Trophoblast cell (in vitro differentiated cells and primary cell): ENCODE results near the gene CHST3.

Source experiments
- DNase-seq, 2 donors: peaks; one replicate each; pipeline ENCODE4 v3.0.0-alpha.2; 2016
- H2AFZ ChIP-seq: 2 replicates; pipeline ENCODE4 v1.6.1; 2013; ENCODE audit warnings: low read length, moderate library complexity, mild to moderate bottlenecking; ENCODE audit not compliant: insufficient read depth, poor library complexity
- H2AK5ac ChIP-seq: 2 replicates; pipeline ENCODE4 v1.6.1; 2013; ENCODE audit warnings: mild to moderate bottlenecking, low read length
- H2BK120ac ChIP-seq: 2 replicates; pipeline ENCODE4 v1.6.1; 2013; ENCODE audit warnings: low read length, mild to moderate bottlenecking, moderate library complexity; ENCODE audit not compliant: insufficient read depth, poor library complexity
- H2BK12ac ChIP-seq: 2 replicates; pipeline ENCODE4 v1.6.1; 2013; ENCODE audit warnings: mild to moderate bottlenecking, low read length, moderate library complexity
- H2BK5ac ChIP-seq: 2 replicates; pipeline ENCODE4 v1.6.1; 2013; ENCODE audit warnings: low read length, low read depth, moderate library complexity, mild to moderate bottlenecking; ENCODE audit not compliant: poor library complexity
- H3K14ac ChIP-seq: 2 replicates; pipeline ENCODE4 v1.6.1; 2013; ENCODE audit warnings: mild to moderate bottlenecking, low read length
- H3K18ac ChIP-seq: 2 replicates; pipeline ENCODE4 v1.6.1; 2013; ENCODE audit warnings: mild to moderate bottlenecking, low read length
- H3K23ac ChIP-seq: 2 replicates; pipeline ENCODE4 v1.6.1; 2013; ENCODE audit warnings: low read length
- H3K27ac ChIP-seq: 2 replicates; pipeline ENCODE4 v1.5.1; 2013; ENCODE audit warnings: low read depth, mild to moderate bottlenecking, inconsistent platforms, low read length, moderate library complexity
- H3K27me3 ChIP-seq: 2 replicates; pipeline ENCODE4 v1.6.1; 2013; ENCODE audit warnings: inconsistent platforms, mild to moderate bottlenecking, low read length, moderate library complexity; ENCODE audit not compliant: insufficient read depth
- H3K36me3 ChIP-seq, 2 experiments: 1 replicate in 1 of 2; 2 replicates in 1 of 2; pipeline ENCODE4 v1.6.1; 2013; ENCODE audit warnings: low read length in 2 of 2, mild to moderate bottlenecking in 2 of 2, moderate library complexity in 1 of 2; ENCODE audit not compliant: insufficient read depth in 2 of 2, control insufficient read depth in 1 of 2
- H3K4ac ChIP-seq: 2 replicates; pipeline ENCODE4 v1.6.1; 2013; ENCODE audit warnings: low read depth, mild to moderate bottlenecking, low read length, moderate library complexity
- H3K4me1 ChIP-seq, 2 experiments: 1 replicate in 1 of 2; 2 replicates in 1 of 2; pipeline ENCODE4 v1.6.1; 2013; ENCODE audit warnings: low read length in 2 of 2, mild to moderate bottlenecking in 2 of 2, moderate library complexity in 1 of 2; ENCODE audit not compliant: insufficient read depth in 2 of 2, control insufficient read depth in 1 of 2
- H3K4me2 ChIP-seq: 2 replicates; pipeline ENCODE4 v1.6.1; 2013; ENCODE audit warnings: inconsistent platforms, mild to moderate bottlenecking, low read length, moderate library complexity
- H3K4me3 ChIP-seq: 2 replicates; pipeline ENCODE4 v1.5.1; 2013; ENCODE audit warnings: mild to moderate bottlenecking, low read depth, low read length, inconsistent platforms
- H3K79me1 ChIP-seq: one replicate; pipeline ENCODE4 v1.6.1; 2013; ENCODE audit warnings: low read length
- H3K79me2 ChIP-seq: 2 replicates; pipeline ENCODE4 v1.6.1; 2013; ENCODE audit warnings: low read length, mild to moderate bottlenecking; ENCODE audit not compliant: control insufficient read depth, insufficient read depth, poor library complexity
- H3K9ac ChIP-seq: 2 replicates; pipeline ENCODE4 v1.6.1; 2013; ENCODE audit warnings: mild to moderate bottlenecking, low read length
- H3K9me3 ChIP-seq: 2 replicates; pipeline ENCODE4 v1.6.1; 2013; ENCODE audit warnings: low read depth, mild to moderate bottlenecking, control low read depth, inconsistent platforms, low read length; ENCODE audit not compliant: insufficient read depth
- H4K12ac ChIP-seq: 2 replicates; pipeline ENCODE4 v1.6.1; 2013; ENCODE audit warnings: low read depth, mild to moderate bottlenecking, low read length, moderate library complexity
- H4K8ac ChIP-seq: 2 replicates; pipeline ENCODE4 v1.6.1; 2013; ENCODE audit warnings: low read depth, mild to moderate bottlenecking, low read length, moderate library complexity
- H4K91ac ChIP-seq: one replicate; pipeline ENCODE4 v1.6.1; 2013; ENCODE audit warnings: low read depth, mild to moderate bottlenecking, low read length, moderate library complexity
- WGBS: extraction: QIAGEN DNeasy Blood & Tissue Kit; methylation state at CpG from one replicate; pipeline ENCODE4 v1.1.7; 2013; ENCODE audit warnings: missing lambda C conversion rate; ENCODE audit not compliant: insufficient read length, insufficient coverage; ENCODE audit errors: extremely low coverage; 5-methylcytosine and 5-hydroxymethylcytosine counted together

Gene CHST3

DNA sequence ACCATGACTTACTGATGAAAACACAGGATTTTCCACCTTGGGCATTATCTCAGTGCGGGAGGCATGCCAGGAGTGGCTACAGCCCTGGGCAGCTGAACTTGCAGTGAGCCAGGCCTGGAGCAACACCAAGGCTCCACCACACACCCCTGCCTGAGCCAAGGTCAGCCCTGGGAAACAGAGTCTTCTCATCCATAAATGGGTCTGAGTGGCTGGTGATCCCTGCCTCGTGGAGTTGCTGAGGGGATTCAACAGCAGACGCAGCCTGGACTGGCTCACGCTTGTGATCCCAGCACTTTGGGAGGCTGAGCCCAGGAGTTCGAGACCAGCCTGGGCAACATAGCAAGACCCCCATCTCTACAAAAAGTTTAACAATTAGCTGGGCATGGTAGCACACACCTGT lies 91.9 kb downstream of the CHST3 start:
- DNase-seq, result no peak
- Histone ChIP-seq H3K27ac (no peak overlapping the region), H3K9me3 (no peaks in the 10 kb centered on the region), H3K9ac (no peak overlapping the region), H3K23ac (no peak overlapping the region), H4K8ac (no peak overlapping the region), H4K91ac (no peak overlapping the region), H3K4me3 (no peak overlapping the region), H2BK5ac (no peak overlapping the region), H2AFZ (no peak overlapping the region), H3K4me1 (no peaks in the 10 kb centered on the region), H3K14ac (no peak overlapping the region), H3K4ac (no peak overlapping the region), H2BK12ac (no peak overlapping the region), H2AK5ac (no peak overlapping the region), H3K79me1 (no peaks in the 10 kb centered on the region), H3K36me3 (no peaks in the 10 kb centered on the region), H4K12ac (no peak overlapping the region), H3K4me2 (no peak overlapping the region), H3K18ac (no peak overlapping the region), H3K27me3 (no peaks in the 10 kb centered on the region), H2BK120ac (no peak overlapping the region), H3K79me2 (no peaks in the 10 kb centered on the region)
- WGBS, result no CpG with 5 or more reads among the region's 5 CpGs

DNA sequence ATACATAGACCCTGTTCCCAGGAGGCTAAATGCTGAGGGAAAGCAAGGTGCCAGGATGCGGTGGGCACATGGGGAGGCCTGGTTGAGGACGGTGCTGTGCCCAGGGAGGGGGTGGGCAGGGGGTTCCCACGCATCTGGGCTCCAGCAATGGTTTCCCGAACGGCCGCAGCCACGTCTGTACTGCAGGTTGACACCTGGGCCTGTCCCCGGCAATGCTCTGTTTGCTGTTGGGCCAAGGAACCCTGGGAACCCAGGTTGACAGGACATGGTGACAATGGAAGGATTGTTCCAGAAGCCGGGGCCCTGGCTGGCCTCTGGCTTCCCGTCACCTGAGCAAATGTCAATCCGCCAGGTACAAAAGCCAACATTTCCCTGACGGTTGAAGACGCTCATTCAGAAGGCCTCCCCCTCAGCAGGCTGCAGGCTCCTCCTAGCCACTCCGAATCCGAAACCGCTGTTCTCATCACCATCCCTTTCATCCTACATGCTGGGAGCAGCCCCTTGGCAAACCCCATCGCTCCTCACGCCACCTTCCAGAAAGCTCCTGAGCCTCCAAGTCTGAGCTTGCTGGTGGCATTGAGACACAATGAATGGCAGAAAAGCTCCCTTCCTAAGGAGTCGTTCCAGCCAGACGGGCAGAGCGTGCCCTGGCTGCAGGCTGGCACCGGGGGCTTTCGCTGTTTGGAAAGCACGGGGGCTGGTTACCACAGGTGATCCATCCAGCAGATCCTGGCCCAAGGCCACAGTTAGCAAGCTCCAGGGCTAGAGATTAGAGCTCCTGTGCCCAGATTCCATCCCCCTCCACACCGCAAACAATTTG lies 92.9 kb downstream of the CHST3 start:
- no peak overlapping the region for H2AFZ ChIP-seq
- H3K27me3 ChIP-seq, result no peaks in the 10 kb centered on the region
- no peak overlapping the region for H3K9ac ChIP-seq
- no peak overlapping the region for H4K8ac ChIP-seq
- no peak overlapping the region for H3K14ac ChIP-seq
- no peaks in the 10 kb centered on the region for H3K4me1 ChIP-seq
- no peak overlapping the region for H2BK120ac ChIP-seq
- no peaks in the 10 kb centered on the region for H3K79me1 ChIP-seq
- no peak overlapping the region for H3K4me3 ChIP-seq
- no peak for DNase-seq
- H3K9me3 ChIP-seq, result no peaks in the 10 kb centered on the region
- H3K23ac ChIP-seq, result no peak overlapping the region
- no peaks in the 10 kb centered on the region for H3K79me2 ChIP-seq
- no peak overlapping the region for H3K18ac ChIP-seq
- H3K27ac ChIP-seq, result no peak overlapping the region
- no peaks in the 10 kb centered on the region for H3K36me3 ChIP-seq
- H2BK5ac ChIP-seq, result no peak overlapping the region
- no peak overlapping the region for H4K12ac ChIP-seq
- no peak overlapping the region for H2AK5ac ChIP-seq
- no peak overlapping the region for H2BK12ac ChIP-seq
- H4K91ac ChIP-seq, result no peak overlapping the region
- no CpG with 5 or more reads among the region's 25 CpGs for WGBS
- no peak overlapping the region for H3K4ac ChIP-seq
- H3K4me2 ChIP-seq, result no peak overlapping the region

DNA sequence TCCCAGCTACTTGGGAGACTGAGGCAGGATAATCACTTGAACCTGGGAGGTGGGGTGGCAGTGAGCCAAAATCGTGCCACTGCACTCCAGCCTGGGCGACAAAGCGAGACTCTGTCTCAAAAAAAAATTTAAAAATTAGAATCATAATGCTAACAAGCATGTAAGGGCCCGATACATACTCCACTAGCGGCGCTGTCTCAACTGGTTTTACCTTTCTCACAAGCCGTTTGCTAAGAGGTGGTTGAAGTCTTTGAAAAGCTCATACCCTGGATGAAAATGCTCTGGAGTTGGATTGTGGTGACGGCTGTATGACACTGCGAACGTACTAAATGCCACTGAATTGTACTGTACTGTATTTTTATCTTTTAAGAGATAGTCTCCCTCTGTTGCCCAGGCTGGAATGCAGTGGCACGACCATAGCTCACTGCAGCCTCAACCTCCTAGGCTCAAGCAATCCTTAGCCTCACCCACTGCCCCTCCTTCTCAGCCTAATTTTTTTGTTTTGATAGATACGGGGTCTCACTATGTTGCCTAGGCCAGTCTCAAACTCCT lies 94.2 kb downstream of the CHST3 start:
- H2AK5ac ChIP-seq, result no peak overlapping the region
- no peaks in the 10 kb centered on the region for H3K9me3 ChIP-seq
- H3K79me1 ChIP-seq, result no peaks in the 10 kb centered on the region
- no peaks in the 10 kb centered on the region for H3K4me1 ChIP-seq
- no peaks in the 10 kb centered on the region for H3K79me2 ChIP-seq
- no peak overlapping the region for H3K4ac ChIP-seq
- H3K27me3 ChIP-seq, result no peaks in the 10 kb centered on the region
- WGBS, result no CpG with 5 or more reads among the region's 12 CpGs
- no peak overlapping the region for H2BK5ac ChIP-seq
- no peak for DNase-seq
- H3K23ac ChIP-seq, result no peak overlapping the region
- H4K12ac ChIP-seq, result no peak overlapping the region
- H2BK12ac ChIP-seq, result no peak overlapping the region
- no peak overlapping the region for H3K4me2 ChIP-seq
- H4K91ac ChIP-seq, result no peak overlapping the region
- H3K36me3 ChIP-seq, result no peaks in the 10 kb centered on the region
- no peak overlapping the region for H3K27ac ChIP-seq
- H2BK120ac ChIP-seq, result no peak overlapping the region
- no peak overlapping the region for H3K9ac ChIP-seq
- no peak overlapping the region for H2AFZ ChIP-seq
- H3K14ac ChIP-seq, result no peak overlapping the region
- H4K8ac ChIP-seq, result no peak overlapping the region
- no peak overlapping the region for H3K4me3 ChIP-seq
- no peak overlapping the region for H3K18ac ChIP-seq

DNA sequence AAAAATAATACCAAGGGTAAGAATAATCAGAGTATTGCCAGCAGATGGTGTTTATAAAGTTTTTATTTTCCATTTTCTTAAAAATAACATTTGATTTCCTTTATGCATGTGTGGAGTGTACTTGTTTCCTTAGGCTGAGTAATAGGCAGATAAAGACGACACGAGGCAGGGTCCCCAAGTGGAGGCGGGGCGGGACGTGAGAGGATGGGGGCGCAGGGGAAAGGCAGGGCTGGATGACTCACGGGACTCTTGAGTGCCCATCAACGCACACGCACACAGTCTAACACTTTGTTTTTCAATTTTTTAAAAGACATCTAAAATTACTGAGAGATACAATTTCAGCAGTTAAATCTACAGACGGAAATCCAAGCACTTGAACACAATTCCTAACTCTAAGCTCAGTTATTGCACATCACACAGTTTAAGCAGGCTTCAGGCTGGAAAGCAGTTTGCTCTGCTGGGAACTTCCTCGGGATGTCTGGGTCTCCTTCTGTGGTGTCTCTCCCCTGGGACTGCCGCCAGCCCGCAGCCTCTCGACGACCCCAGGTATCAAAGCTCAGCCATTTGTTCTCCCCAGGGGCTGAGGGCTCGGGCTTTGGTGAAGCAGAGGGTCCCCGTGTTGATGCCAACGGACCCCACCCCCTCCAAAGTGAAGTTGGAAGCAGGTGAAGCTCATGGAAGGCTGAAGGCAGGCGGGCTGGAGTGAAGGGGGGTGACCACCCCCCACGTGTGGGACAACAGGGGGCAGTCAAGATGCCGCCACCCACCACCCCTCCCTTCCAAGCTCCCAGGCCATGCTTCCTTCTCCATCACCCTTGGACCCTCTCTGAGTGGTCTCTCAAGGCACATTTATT lies 95.0 kb downstream of the CHST3 start:
- WGBS, result no CpG with 5 or more reads among the region's 21 CpGs
- no peak overlapping the region for H4K12ac ChIP-seq
- no peak overlapping the region for H3K14ac ChIP-seq
- no peak overlapping the region for H3K23ac ChIP-seq
- H3K79me2 ChIP-seq, result no peaks in the 10 kb centered on the region
- no peaks in the 10 kb centered on the region for H3K79me1 ChIP-seq
- H3K27me3 ChIP-seq, result no peaks in the 10 kb centered on the region
- H3K4me1 ChIP-seq, result no peaks in the 10 kb centered on the region
- no peak overlapping the region for H3K4me2 ChIP-seq
- H2BK5ac ChIP-seq, result no peak overlapping the region
- H3K18ac ChIP-seq, result no peak overlapping the region
- DNase-seq, result no peak
- H2AK5ac ChIP-seq, result no peak overlapping the region
- no peaks in the 10 kb centered on the region for H3K36me3 ChIP-seq
- no peaks in the 10 kb centered on the region for H3K9me3 ChIP-seq
- no peak overlapping the region for H3K27ac ChIP-seq
- no peak overlapping the region for H2BK12ac ChIP-seq
- H3K4ac ChIP-seq, result no peak overlapping the region
- no peak overlapping the region for H3K4me3 ChIP-seq
- no peak overlapping the region for H4K8ac ChIP-seq
- H2AFZ ChIP-seq, result no peak overlapping the region
- H3K9ac ChIP-seq, result no peak overlapping the region
- H2BK120ac ChIP-seq, result no peak overlapping the region
- H4K91ac ChIP-seq, result no peak overlapping the region
